Neural cell (in vitro differentiated cells): Measurements from ENCODE around the gene SLC18A2.

Experiments
- CTCF ChIP-seq: fragments of 450-650 bp; IDR thresholded peaks from 2 replicates; pipeline ENCODE4 v1.5.1; 2014; ENCODE audit warnings: antibody characterized with exemption, mild to moderate bottlenecking, moderate library complexity; ENCODE audit not compliant: poor library complexity, severe bottlenecking
- EP300 ChIP-seq: fragments of 450-650 bp; conservative IDR thresholded peaks from 2 replicates; pipeline ENCODE4 v1.6.1; 2014; ENCODE audit warnings: antibody characterized with exemption, mild to moderate bottlenecking, moderate library complexity; ENCODE audit not compliant: poor library complexity, severe bottlenecking
- EZH2 ChIP-seq: fragments of 200-600, 300-800 bp; shearing (Covaris generic), sonication (generic); IDR thresholded peaks from 2 replicates; pipeline ENCODE4 v1.6.1; 2014; ENCODE audit warnings: antibody characterized with exemption, low read length, borderline replicate concordance, mild to moderate bottlenecking; ENCODE audit not compliant: insufficient read depth, poor library complexity, severe bottlenecking
- MXI1 ChIP-seq: fragments of 450-650 bp; conservative IDR thresholded peaks from 2 replicates; pipeline ENCODE4 v1.6.1; 2014; ENCODE audit warnings: antibody characterized with exemption, mild to moderate bottlenecking; ENCODE audit not compliant: poor library complexity, severe bottlenecking
- POLR2AphosphoS5 ChIP-seq: IDR thresholded peaks from 2 replicates; pipeline ENCODE4 v1.6.1; 2012
- RAD21 ChIP-seq: fragments of 450-650 bp; conservative IDR thresholded peaks from 2 replicates; pipeline ENCODE4 v1.6.1; 2014; ENCODE audit warnings: antibody characterized with exemption, mild to moderate bottlenecking, moderate library complexity
- REST ChIP-seq: IDR thresholded peaks from 2 replicates; pipeline ENCODE4 v1.6.1; 2012; ENCODE audit warnings: borderline replicate concordance
- TAF1 ChIP-seq: IDR thresholded peaks from 2 replicates; pipeline ENCODE4 v1.6.1; 2012; ENCODE audit warnings: low read depth

GRCh38 chr10:117246997-117247671 is 6.2 kb downstream of the SLC18A2 start:
- no peak for TF ChIP-seq EP300
- no peak for TF ChIP-seq CTCF
- TF ChIP-seq EZH2 = no peak
- TF ChIP-seq RAD21 = no peak
- no peak for TF ChIP-seq TAF1
- no peak for TF ChIP-seq REST
- TF ChIP-seq POLR2AphosphoS5 = no peak
- TF ChIP-seq MXI1 = no peak
